ENCODE data around the gene PLSCR3.

GRCh38 chr17:7355573-7355972 is 38.8 kb downstream of the PLSCR3 start:
- TF ChIP-seq POLR2A (IDR thresholded peaks at IDR 0.05) (no peak), CTCF (IDR thresholded peaks at IDR 0.05) (no peak)

All from thyroid gland (tissue), 4 donors.